ENCODE measurements around the gene SAMD14. TPM values are rescaled to one million over a fixed set of nuclear protein-coding genes. Genes with fewer than 3 reads are reported as not detected.
A peak's percentile ranks its signal among the peaks of the same experiment; 100 is the strongest.

SAMD14 gene
- total RNA-seq, 1 donor from 2014 or later: 5.5 TPM

DNA sequence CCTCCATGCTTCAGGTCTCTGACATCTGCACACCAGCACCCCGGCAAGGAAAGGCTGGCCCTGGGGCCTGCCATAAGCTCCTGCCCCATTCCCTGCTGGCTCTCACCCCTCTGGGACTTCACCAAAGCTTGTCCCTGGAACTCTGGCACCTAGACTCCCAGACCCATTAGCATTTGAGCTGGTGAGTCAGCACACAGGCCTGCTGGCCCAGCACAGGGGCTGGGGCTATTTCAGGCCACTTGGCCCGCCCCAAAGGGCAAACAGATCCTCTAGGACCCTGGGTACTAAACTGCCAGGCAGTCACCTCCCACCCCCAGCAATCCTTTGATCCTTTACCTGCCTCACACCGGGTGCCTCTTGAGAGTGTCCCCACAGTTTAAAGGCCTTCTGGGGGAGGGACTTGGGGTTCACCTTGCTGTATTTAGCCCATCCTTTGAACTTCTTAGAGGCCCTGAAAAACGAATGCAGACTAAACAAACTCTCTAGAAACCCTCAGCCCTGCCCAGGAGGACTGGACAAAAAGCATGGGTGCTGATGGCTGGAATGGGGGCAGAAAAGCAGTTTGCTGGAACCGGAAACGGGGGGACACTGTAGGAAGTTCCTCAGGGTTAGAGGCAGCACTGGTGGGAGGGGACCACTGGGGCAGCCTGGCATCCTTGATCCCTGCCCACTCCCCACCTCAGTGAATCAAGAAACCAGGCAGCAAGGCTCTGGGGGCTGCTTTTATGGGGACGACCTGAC is 3.2 kb upstream of the SAMD14 start:
- no peak for DNase-seq (ENCODE audit: low spot score)

DNA sequence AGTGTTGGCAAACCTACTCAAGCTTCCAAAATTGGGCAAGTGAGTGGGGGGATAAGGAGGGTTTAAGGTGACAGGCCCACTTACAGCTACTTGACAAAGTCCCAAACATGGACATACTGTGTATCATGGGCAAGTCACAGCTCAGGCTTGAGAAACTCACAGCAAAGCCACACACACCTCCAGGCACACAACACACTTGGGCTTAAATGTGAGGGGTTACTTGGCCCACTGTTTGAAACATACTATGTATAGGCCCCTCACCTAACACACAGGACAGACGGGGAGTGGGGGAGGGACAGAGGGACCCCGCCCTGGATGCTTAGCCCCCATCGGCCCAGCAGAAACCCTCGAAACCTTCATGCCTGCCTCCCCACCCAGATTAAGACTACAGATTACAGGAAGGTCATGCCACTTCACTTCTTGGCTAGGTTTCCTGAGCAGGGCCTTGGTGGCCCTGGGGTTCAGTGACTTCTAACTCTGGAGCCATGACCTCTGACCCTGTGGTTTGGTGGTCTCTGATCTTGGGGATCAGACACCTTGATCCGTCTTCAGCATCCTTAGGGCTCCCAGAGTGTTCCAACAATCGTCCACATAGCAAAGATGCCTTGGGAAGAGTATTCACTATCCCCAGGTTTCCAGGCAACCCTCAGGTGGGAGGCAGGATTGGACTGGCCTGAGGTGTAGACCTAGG is 2.3 kb upstream of the SAMD14 start:
- no peak for DNase-seq (ENCODE audit: low spot score)

DNA sequence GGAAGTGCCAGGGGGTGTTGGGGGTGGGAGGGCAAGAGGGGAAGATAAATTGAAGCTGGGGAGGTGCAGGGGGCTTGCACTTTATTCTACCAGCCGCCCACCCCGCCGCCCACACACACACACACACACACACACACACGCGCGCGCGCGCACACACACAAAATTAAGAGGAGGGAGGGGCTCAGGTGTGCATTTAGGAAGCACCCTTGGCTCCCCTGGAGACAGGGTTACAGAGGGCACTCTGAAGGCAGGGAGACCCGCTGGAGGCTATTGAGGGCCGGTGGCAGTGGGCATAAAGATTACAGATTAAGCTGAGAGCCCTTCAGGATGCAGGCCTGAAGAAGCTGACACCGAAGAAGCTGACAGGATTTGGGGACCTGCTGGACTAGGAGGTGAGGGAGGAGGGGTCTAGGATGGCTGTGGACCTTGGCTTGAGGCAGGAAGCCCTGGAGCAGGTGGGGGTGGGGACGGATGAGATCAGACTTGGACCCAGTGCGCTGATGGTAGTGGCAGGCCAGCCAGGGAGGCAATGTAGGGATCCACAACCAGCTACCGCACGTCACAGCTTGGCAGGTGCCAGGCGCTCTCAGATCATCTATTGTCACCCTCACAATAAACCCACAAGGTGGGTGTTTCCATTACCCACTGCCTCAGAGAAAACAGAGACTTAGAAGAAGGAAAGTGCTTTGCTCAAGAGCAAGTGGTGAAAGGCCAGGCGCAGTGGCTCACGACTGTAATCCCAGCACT is 772 bp upstream of the SAMD14 start:
- no peak for DNase-seq (ENCODE audit: low spot score)

DNA sequence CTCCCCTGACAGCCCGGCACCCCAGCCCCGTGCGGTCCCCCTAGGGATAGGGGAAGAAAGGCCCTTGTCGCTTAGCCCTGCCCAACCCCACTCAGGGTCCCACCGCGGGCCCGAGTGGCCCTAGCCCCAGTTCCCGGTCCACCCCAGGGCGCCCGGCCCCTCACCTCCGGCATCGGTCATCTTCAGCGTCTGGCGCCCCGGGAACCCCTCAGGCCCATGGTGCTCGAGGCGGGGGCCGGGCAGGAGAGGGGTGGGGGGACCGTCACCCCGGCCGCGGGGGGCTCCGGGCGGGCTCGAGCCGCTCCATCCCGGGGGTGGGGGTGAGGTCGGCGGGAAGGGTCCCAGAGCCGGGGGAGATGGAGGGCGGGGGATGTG is 620 bp downstream of the SAMD14 start:
- no peak for DNase-seq (ENCODE audit: low spot score)

DNA sequence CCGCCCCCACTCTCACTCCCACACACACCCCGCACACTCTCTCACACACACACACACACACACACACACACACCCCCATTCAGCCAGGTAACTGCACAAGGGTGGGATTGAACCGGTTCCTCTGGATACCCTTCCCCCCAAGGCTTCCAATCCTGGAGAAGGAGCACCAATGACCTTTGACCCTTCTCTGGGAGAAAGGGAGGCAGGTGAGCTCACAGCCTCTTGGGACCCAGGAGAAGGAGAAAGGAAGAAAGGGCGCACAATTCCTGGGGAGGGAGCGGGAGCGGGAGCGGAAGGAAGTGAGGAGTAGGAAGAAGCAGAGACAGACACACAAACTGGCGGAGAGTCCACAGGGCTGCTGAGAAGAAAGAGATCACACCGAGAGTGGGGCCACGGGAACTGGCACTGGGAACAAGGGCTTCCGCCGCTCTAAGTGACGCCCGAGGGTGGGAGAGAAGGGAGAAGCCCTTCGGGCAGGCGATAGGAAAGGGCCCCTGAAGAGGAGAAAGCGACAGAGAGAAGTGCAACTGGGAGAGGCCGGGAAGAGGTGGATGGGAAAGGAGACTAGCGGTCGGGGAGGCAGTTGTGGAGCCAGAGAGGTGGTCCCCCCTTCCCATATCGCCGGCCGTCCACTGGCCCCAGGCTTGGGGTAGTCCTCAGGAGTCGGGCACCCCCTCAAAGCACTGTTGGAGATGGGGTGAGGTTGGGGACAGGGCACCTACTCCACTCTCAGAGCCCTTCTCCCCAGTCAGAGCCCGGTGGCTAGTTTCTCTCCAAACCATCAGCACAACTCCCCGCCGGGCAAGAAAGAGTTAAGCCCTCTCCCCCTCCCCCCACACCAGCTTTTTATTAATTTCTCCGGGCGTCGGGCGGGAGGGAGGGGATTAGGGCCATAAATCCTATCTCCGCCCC is 1.3 kb downstream of the SAMD14 start:
- DNase-seq (ENCODE audit: low spot score): peak; percentile 43

DNA sequence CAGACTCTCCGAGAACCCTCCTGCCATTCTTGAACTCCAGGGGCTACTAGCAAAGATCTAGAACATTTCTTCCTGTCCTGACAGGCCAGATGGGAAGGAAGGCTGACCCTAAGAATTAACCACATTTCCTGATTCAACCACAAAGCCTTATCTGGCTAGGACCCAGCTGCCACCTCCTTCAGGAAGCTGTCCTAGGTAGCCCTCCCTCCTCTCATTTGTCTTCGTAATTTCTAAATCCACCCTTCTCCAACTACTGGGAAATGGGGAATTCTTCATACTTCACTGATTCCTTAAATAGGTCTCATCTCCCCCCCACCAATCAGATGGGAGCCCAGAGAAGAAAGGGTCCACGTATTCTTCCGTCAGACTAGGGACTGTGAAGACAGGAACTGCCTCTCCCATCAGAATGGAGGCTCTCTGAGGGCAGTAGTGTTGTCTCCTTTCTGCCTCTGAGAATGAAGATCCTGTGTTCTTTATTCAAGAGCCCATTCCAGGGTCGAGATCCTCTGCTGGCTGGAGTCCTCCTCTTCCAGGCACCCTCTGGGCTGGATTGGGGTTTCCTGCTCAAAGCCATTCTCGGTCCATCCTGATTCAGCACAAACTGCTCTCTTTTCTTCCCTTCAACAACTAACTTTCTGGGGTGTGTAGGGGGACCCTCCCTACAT is 2.1 kb downstream of the SAMD14 start:
- DNase-seq (ENCODE audit: low spot score): no peak

DNA sequence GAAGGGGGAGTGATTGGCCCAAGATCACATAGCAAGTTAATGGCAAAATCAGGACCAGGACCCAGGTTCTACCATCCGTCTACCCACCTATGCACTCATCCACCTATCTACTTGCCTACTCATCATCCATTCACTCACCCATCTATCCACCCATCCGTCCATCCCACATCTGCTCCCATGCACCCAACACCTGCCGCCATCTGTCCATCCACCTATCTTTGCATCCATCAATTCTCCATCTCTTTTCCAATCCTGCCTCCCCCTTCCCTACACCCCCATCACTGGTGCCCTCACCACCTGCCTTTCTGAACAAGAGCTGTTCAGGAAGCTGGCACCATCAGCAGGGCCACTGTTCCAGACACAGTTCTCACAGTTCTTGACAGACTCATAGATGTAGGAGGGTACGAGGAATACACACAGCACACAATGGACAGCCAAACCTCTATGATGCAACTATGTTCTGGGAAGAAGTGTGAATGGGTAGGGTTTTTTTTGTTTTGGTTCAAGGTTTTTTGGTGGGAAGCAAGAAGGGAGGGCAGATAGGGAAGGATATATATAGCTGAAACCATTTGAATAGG is 4.5 kb downstream of the SAMD14 start:
- no peak for DNase-seq (ENCODE audit: low spot score)

DNA sequence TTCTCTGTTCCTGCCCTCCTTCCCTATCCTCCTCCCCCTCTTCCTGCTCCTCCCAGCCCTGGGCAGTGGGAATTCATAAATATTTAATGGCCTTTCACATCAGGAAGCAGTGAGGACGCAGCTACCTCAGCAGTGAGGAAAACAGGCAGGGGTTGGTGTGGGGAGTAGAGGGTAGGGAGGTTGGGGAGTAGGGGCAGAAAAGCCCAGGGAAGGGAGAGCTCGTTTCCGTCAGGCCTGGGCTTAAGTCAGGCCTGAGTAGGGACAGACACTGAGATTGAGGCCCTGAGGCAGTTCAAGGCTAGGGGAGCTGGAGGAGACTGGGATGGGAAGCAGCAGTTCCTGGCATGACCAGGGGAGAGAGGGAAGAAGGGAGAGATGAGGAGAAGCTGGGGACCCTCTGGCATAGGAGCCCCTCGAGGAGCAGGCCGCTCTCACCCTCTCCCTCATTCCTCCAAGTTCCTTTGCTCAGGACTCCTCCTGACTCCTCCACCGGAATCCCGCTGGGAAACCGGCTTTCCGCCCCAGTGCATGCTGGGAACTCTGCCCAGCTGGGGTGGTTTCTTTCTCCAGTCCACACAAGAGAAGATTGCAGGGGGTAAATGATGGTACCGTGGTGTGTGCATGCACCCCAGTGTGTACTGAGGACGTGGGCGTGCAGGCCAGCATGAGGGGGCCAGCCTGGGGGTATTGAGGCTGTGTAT is 6.2 kb downstream of the SAMD14 start:
- DNase-seq (ENCODE audit: low spot score): no peak

DNA sequence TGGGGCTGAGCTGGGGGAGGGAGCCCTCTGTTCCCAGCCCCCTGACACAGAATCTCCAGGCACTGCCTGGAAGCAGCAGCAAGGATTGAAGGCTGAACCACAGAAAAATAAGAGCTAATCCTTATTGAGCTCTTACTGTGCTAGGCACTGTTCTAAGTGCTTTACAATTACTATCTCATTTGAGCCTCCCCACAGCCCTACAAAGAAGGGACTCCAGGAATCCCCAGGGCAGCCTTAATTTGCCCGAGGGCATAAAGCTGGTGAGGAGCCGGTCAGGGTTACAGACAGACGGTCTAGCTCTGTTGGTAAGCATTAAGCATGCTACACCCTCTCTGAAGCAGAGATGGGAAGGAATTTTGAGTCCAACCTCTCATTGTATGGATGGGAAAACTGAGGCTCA is 7.0 kb downstream of the SAMD14 start:
- no peak for DNase-seq (ENCODE audit: low spot score)

DNA sequence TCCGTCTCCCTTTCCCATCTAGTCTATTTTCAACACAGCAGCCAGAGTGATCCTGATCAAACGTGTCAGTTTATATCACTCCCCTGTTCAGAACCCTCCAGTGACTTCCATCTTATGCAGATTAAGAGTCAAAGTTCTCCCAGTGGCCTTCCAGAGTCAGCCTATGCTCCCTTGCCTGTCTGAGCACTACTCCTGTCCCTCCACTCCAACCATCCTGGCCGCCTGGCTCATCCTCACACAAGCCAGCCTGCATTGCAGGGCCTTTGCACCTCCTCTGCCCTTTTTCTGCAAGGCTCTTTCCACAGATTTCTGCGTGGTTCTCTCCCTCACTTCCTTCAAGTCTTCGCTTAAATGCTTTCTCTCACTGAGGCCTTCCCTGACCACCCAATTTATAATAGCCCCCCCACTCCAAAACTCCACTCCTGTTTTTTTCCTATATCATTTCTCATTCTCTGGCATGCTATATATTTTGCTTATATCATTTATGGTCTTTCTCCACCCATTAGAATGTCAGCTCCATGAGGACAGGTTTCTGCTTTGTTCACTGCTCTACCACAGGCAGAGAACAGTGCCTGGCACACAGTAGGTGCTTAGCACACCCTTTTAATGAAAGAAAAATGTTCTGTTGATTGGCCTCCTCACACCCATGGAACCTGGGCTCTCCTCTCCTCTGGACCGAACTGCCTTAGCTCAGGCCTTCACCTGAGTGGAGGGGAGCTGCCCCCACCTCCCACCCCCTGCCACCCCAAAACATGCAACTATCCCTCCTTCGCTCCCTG is 9.3 kb downstream of the SAMD14 start:
- DNase-seq (ENCODE audit: low spot score): no peak

DNA sequence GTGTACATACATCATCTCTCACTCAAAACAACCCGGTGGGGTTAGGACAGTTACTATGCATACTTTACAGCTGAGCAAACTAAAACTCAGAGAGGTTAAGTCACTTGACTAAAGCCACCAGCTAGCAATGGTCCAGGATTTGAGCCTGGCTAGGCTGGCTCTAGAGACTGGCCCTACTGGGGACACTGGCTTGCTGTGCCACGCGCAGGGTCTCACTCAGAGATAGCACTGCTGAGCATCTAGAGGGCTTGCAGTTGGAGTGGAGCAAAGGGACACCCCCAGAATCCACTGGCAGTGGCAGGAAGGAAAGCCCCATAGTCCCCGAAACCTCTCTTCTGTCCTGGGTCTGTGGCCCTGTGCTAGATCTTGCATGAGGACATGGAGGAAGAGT is 11.1 kb downstream of the SAMD14 start:
- DNase-seq (ENCODE audit: low spot score): no peak

DNA sequence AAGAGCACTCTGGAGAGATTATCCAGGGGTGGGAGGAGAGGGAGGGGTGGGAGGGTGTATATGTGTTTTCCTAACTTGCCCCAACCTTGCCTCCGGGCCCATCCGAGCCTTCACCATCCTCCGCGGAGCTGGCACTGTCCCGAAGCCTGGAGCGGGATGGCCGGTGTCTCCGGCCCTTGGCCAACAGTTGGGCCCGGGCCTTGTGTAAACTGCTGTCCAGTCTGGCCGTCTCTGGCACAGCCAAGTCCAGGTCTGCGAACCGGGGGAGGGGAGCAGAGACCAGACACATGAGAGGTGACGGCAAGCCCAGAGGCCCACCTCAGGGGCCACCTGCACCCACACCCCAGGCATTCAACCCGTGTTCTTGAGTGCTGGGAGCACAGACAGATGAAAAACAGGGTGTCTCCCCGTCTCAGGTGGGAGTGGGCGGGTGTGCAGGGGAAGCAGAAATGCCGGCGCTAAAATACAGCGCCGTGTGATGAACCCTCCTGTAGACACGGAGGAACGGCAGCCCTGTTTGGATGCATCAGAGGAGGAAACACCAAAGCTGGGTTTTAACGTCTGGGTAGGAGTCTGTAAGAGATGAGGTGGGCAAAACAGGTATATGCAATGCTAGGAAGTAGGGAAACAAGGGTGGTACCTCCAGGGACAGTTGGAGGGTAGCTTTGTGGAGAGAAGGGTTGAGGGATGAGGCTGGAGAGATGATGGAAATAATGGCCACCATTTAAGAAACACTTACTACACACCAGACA is 11.7 kb downstream of the SAMD14 start:
- no peak for DNase-seq (ENCODE audit: low spot score)

DNA sequence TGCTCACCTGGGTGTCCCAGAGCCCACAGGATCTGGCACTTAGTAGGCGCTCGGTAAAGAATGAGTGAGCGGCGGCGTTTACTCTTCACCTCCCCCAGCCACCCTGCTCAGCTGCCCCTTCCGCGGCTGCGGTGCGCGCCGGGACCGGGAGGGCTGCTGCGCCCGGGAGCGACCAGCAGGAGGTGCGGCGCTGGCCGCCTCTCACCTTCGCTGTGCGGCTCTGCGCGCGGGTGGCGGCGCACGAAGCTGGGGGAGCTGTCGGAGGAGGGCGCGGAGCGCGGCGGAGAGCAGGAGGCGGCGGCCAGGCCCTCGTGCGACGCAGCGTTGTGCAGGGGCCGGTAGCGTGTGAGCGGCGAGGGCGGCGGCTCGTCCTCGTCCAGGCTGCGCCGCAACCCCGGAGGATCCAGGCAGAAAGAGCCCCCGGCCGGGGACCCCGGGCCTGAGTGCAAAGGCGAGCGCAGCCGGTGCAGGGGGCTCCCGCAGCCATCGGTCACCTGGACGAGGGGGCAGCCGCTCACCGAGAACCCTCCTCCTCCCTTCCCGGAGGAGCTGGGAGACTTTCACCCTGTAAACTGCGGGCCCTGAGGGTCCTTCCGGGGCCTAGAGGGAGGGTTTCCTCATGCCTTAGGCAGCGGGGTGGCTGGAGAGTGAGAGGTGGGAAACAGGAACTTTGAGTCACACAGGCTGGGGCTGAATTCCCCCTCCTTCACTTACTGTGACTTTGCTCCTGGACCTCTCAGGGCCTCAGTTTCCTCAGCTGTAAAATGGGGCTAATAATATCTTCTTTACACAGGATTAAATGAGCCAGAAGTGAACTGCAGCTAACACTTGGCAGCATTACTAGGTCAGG is 12.5 kb downstream of the SAMD14 start:
- DNase-seq (ENCODE audit: low spot score): no peak

DNA sequence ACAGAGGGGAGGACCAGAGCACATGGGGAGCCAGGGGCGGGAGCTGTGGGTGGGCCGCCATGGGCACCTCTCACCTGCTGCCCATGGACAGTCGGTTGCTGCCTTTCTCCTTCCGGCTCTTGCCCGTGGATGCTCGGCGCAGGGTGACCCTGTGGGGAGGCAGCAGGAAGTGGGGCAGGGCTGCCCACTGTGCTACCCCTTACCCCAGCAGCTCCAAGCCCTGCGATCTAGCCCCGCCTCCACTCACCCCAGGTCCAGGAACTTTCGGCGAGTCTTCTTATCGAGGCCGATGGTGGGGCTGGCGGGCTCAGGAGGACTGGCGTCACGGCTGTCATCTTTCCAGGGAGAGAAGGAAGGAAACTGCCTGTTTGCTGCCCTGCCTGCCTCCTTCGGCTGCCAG is 14.2 kb downstream of the SAMD14 start:
- no peak for DNase-seq (ENCODE audit: low spot score)

DNA sequence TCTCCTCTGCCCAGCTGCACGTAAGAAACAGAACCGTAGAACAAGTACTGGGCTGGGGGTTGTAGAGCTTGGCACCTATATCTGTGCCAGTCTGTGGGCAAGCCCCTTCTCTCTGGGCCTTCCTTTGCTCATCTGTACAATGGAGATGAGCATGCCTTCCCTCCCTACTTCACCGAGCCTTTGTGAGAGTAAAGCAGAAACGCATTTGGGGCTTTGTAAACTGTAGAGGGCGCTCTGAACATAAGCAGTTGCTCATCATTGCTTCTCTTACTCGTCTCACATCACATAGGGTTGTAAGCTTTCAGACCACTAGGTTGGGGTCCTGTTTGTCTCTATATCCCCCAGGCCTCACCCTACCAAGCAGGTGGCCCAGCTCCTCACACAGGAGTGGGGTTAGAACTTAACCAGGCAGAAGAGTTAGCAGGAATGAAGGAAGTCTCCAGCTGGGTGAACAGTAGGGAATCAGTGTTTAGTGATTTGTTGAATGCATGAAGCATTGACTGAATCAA is 15.1 kb downstream of the SAMD14 start:
- no peak for DNase-seq (ENCODE audit: low spot score)

DNA sequence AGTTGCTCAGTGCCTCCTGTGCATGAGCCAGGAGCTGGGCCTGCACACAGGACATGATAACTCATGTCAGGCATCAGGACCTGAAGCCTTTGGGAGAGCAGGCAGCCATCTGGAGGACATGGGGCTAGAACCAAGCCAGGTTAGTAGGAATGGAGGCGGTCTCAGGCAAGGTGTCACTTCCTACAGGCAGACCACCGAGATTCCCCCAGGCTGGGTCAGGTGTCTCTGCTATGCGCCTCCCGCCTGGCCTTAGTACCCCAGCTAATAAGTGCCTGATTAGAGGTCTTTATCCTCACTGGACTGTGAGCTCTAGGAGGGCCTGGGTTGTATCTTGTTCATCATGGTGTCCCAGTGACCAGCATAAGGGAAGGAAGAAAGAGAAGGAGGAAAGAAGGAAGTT is 15.6 kb downstream of the SAMD14 start:
- DNase-seq (ENCODE audit: low spot score): no peak

DNA sequence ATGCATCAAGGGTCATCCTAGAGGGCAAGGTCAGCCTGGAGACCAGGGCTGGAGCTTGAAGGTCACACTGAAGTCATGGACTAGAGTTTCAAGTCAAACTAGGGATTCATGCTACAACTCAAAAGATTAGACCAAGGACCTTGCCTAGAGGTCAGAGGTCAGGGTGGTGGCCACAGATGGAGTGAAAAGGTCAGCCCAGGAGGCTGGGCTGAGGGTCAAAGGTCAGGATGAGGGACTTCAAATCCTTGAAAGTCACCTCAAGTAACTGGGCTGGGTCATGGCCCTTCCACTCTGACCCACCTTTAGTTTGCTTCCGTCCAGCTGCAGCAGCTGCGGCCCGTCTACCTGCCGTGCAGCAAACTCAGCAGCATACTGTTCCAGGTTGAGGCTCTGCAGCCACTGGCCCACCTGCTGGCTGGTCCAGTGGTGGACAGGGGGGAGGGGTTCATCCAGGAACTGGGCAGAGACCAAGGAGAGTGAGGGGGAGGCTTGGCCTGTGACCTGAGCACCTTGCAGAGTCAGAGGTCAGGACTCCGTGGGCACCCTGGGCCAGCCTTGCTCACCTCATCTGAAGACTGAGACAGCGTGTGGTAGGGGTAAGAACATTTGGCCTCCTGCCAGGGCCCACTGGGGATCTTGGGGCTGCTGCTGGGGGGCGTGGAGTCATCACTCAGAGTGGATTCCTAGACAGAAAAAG is 16.2 kb downstream of the SAMD14 start:
- DNase-seq (ENCODE audit: low spot score): no peak

All from ureter (tissue), 1 donor.